Activated naive CD4-positive, alpha-beta T cell (primary cell): ENCODE results near the gene GNRH2.
"Not testable (repeated sequence)": the region's sequence is repeated elsewhere in the genome, so short reads cannot be mapped to it uniquely, and the experiment has no call there.

Experiments
- DNase-seq, 4 experiments: peaks; one replicate each; lab custom pipeline; 2025; lab: John Stamatoyannopoulos, UW

Gene GNRH2

GRCh38 chr20:3042625-3043024 is 797 bp upstream of the GNRH2 start:
- no peak for DNase-seq

GRCh38 chr20:3044336-3044965 is 1.0 kb downstream of the GNRH2 start:
- no peak for DNase-seq

- peak in 2 of 4 experiments; percentile 33 to 44 for DNase-seq
Observed at GRCh38 chr20:3045042-3045815, 1.8 kb downstream of the GNRH2 start.

GRCh38 chr20:3045816-3046676 is 2.6 kb downstream of the GNRH2 start, which contains the start of gene MRPS26:
MRPS26 (plus strand) TSS chr20:3046052; CDS start chr20:3046069, 17 bp downstream.
- DNase-seq: peak; percentile 50 to 72 (median 54)

GRCh38 chr20:3046677-3047462 is 3.4 kb downstream of the GNRH2 start:
- DNase-seq: no peak

- DNase-seq: no peak
Observed at GRCh38 chr20:3047486-3048419, 4.3 kb downstream of the GNRH2 start.

GRCh38 chr20:3051385-3052019 is 8.1 kb downstream of the GNRH2 start:
- DNase-seq: no peak

GRCh38 chr20:3059489-3059888 is 16.1 kb downstream of the GNRH2 start:
- no peak for DNase-seq

GRCh38 chr20:3064119-3064518 is 20.7 kb downstream of the GNRH2 start:
- DNase-seq: not testable (repeated sequence)

- DNase-seq: no peak
Observed at GRCh38 chr20:3067139-3068014, 24.0 kb downstream of the GNRH2 start.

GRCh38 chr20:3068075-3068474 is 24.7 kb downstream of the GNRH2 start:
- no peak for DNase-seq

GRCh38 chr20:3068986-3069900 is 25.8 kb downstream of the GNRH2 start:
- peak in 2 of 4 experiments; percentile 24 to 53 for DNase-seq

- DNase-seq: no peak
Observed at GRCh38 chr20:3070725-3071124, 27.3 kb downstream of the GNRH2 start.

- DNase-seq: no peak
Observed at GRCh38 chr20:3071266-3071609, 27.8 kb downstream of the GNRH2 start.

GRCh38 chr20:3071610-3072529 is 28.4 kb downstream of the GNRH2 start, which contains the start of gene OXT:
OXT (plus strand) TSS chr20:3071620; CDS start chr20:3071656, 36 bp downstream.
- DNase-seq: peak in 3 of 4 experiments; percentile 18 to 68 (median 60)

- DNase-seq: no peak
Observed at GRCh38 chr20:3072530-3073250, 29.3 kb downstream of the GNRH2 start.
